Testis (tissue), 2 donors: ENCODE data around the gene RAD23B.

Experiments
- CTCF ChIP-seq, 3 experiments: fragments of 450-650 bp in 2 of 3; fragments of 200-600 bp in 1 of 3; sonication (generic) in 1 of 3; IDR thresholded peaks; one replicate each; pipeline ENCODE4 v1.5.1; 2016 to 2019; ENCODE audit warnings: antibody characterized with exemption in 3 of 3, mild to moderate bottlenecking in 2 of 3, moderate library complexity in 1 of 3
- POLR2A ChIP-seq: fragments of 450-650 bp; IDR thresholded peaks from one replicate; pipeline ENCODE4 v1.6.1; 2017; ENCODE audit warnings: antibody characterized with exemption, mild to moderate bottlenecking, moderate library complexity

GRCh38 chr9:107290619-107291018 is 7.5 kb downstream of the RAD23B start:
- no peak for TF ChIP-seq CTCF (IDR thresholded peaks at IDR 0.05)
- TF ChIP-seq POLR2A, result no peak
